HEK293T (cell line): ENCODE results near the gene MCL1.

Experiments used
- FOXM1 ChIP-seq: fragments of 450-650 bp; IDR thresholded peaks from 2 replicates; pipeline ENCODE4 v1.6.1; 2017; ENCODE audit warnings: mild to moderate bottlenecking, borderline replicate concordance
- LEF1 ChIP-seq: fragments of 450-650 bp; IDR thresholded peaks from 2 replicates; pipeline ENCODE4 v1.6.1; 2017; ENCODE audit warnings: mild to moderate bottlenecking, borderline replicate concordance
- NFRKB ChIP-seq: fragments of 450-650 bp; IDR thresholded peaks from 2 replicates; pipeline ENCODE4 v1.6.1; 2016; ENCODE audit warnings: mild to moderate bottlenecking, moderate library complexity

- no peak for TF ChIP-seq FOXM1
- no peak for TF ChIP-seq NFRKB
- no peak for TF ChIP-seq LEF1
These were observed 18.0 kb downstream of the MCL1 start for GRCh38 chr1:150561254-150561973.
